ENCODE measurements around the gene VPS36. TPM values are rescaled to one million over a fixed set of nuclear protein-coding genes. Genes with fewer than 3 reads are reported as not detected.

The VPS36 gene
- total and polyA plus RNA-seq, 2 of the 13 experiments (the other 11 are each of a cell fraction or from before 2014, with no cell fraction given): 17.2 to 22.4 TPM

DNA sequence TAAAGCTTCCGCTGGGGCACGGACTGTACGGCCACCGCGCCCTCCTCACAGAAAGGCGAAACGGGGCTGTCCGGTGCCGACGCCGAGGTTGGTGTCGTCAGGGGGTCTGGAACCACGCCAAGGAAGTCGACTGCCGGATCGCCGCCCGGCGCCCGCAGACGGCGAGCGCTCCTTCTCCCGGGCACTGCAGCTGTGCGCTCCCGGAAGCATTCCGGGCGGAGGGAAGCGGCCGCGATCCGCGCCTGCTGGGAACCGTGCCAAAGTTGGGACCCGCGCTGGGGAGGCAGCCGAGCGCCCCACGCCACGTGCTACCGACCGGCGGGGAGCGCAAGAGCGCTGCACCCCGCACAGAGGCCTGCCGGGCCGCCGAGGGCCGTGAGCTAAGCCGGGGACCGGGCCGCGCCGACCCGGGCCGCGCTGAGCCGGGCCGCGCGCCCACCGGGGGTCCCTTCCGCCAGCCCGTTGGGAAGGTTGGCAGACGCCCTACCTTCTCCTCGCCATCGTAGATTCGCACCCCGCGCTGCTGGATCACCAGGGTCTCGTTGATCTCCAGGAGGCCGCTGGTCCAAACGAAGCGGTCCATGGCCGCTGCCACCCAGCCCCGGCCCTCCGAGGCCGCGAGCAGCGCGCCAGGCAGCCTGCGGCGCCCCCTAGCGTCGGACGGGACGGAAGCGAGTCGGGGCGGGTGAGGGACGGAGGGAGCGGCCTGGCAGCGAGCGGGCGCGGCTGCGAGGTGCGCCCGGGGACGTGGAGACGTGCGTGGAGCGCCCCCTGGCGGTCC is at the start of gene VPS36 (continued):
- TF ChIP-seq, protein P1, sequence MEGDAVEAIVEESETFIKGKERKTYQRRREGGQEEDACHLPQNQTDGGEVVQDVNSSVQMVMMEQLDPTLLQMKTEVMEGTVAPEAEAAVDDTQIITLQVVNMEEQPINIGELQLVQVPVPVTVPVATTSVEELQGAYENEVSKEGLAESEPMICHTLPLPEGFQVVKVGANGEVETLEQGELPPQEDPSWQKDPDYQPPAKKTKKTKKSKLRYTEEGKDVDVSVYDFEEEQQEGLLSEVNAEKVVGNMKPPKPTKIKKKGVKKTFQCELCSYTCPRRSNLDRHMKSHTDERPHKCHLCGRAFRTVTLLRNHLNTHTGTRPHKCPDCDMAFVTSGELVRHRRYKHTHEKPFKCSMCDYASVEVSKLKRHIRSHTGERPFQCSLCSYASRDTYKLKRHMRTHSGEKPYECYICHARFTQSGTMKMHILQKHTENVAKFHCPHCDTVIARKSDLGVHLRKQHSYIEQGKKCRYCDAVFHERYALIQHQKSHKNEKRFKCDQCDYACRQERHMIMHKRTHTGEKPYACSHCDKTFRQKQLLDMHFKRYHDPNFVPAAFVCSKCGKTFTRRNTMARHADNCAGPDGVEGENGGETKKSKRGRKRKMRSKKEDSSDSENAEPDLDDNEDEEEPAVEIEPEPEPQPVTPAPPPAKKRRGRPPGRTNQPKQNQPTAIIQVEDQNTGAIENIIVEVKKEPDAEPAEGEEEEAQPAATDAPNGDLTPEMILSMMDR (CRISPR knock-in tag; IDR thresholded peaks at IDR 0.05): peak; percentile 98
- TF ChIP-seq ERF (CRISPR knock-in tag; IDR thresholded peaks at IDR 0.05) (peak; percentile 47; the same call in 1 of the 2 replicates), ZNF501 (CRISPR knock-in tag; IDR thresholded peaks at IDR 0.05) (peak; percentile 75), FOXK2 (IDR thresholded peaks at IDR 0.05) (no peak), ZNF383 (CRISPR knock-in tag; IDR thresholded peaks at IDR 0.05; ENCODE audit: borderline replicate concordance) (no peak), ZFP36 (IDR thresholded peaks at IDR 0.05; ENCODE audit: borderline replicate concordance, low read depth, low read length, partially characterized antibody) (no peak), ZNF781 (CRISPR knock-in tag; IDR thresholded peaks at IDR 0.05; ENCODE audit: borderline replicate concordance, not compliant biosample characterization) (peak; percentile 30), FOXA1 (IDR thresholded peaks at IDR 0.05) (no peak), FOXA1 (CRISPR knock-in tag; IDR thresholded peaks at IDR 0.05) (peak; percentile 32), ZNF644 (CRISPR knock-in tag; IDR thresholded peaks at IDR 0.05; ENCODE audit: low read depth) (no peak), BHLHE40 (IDR thresholded peaks at IDR 0.05; ENCODE audit: low read length) (peak; percentile 43), PLRG1 (conservative IDR thresholded peaks at IDR 0.05) (no peak), RBM39 (IDR thresholded peaks at IDR 0.05; ENCODE audit: low read depth, low read length, poor library complexity, severe bottlenecking) (peak; percentile 47), ZNF136 (CRISPR knock-in tag; IDR thresholded peaks at IDR 0.05; ENCODE audit: low read depth) (peak; percentile 15; the same call in 1 of the 2 replicates), RORA (CRISPR knock-in tag; IDR thresholded peaks at IDR 0.05) (no peak), ZNF598 (CRISPR knock-in tag; IDR thresholded peaks at IDR 0.05; ENCODE audit: borderline replicate concordance) (0 out of 2 replicates have a peak, but pooled peaks have one; percentile 65), FOXC1 (CRISPR knock-in tag; IDR thresholded peaks at IDR 0.05; ENCODE audit: borderline replicate concordance) (0 out of 2 replicates have a peak, but pooled peaks have one; percentile 60), ZNF564 (CRISPR knock-in tag; IDR thresholded peaks at IDR 0.05) (peak; percentile 90)
- TF ChIP-seq, protein P2, sequence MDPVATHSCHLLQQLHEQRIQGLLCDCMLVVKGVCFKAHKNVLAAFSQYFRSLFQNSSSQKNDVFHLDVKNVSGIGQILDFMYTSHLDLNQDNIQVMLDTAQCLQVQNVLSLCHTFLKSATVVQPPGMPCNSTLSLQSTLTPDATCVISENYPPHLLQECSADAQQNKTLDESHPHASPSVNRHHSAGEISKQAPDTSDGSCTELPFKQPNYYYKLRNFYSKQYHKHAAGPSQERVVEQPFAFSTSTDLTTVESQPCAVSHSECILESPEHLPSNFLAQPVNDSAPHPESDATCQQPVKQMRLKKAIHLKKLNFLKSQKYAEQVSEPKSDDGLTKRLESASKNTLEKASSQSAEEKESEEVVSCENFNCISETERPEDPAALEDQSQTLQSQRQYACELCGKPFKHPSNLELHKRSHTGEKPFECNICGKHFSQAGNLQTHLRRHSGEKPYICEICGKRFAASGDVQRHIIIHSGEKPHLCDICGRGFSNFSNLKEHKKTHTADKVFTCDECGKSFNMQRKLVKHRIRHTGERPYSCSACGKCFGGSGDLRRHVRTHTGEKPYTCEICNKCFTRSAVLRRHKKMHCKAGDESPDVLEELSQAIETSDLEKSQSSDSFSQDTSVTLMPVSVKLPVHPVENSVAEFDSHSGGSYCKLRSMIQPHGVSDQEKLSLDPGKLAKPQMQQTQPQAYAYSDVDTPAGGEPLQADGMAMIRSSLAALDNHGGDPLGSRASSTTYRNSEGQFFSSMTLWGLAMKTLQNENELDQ (CRISPR knock-in tag; IDR thresholded peaks at IDR 0.05; ENCODE audit: borderline replicate concordance): no peak
- TF ChIP-seq, protein P3, sequence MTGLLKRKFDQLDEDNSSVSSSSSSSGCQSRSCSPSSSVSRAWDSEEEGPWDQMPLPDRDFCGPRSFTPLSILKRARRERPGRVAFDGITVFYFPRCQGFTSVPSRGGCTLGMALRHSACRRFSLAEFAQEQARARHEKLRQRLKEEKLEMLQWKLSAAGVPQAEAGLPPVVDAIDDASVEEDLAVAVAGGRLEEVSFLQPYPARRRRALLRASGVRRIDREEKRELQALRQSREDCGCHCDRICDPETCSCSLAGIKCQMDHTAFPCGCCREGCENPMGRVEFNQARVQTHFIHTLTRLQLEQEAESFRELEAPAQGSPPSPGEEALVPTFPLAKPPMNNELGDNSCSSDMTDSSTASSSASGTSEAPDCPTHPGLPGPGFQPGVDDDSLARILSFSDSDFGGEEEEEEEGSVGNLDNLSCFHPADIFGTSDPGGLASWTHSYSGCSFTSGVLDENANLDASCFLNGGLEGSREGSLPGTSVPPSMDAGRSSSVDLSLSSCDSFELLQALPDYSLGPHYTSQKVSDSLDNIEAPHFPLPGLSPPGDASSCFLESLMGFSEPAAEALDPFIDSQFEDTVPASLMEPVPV (CRISPR knock-in tag; IDR thresholded peaks at IDR 0.05): peak; percentile 29; the same call in 1 of the 2 replicates
- TF ChIP-seq, protein P4, sequence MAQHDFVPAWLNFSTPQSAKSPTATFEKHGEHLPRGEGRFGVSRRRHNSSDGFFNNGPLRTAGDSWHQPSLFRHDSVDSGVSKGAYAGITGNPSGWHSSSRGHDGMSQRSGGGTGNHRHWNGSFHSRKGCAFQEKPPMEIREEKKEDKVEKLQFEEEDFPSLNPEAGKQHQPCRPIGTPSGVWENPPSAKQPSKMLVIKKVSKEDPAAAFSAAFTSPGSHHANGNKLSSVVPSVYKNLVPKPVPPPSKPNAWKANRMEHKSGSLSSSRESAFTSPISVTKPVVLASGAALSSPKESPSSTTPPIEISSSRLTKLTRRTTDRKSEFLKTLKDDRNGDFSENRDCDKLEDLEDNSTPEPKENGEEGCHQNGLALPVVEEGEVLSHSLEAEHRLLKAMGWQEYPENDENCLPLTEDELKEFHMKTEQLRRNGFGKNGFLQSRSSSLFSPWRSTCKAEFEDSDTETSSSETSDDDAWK (CRISPR knock-in tag; IDR thresholded peaks at IDR 0.05): no peak
- TF ChIP-seq, protein P5, sequence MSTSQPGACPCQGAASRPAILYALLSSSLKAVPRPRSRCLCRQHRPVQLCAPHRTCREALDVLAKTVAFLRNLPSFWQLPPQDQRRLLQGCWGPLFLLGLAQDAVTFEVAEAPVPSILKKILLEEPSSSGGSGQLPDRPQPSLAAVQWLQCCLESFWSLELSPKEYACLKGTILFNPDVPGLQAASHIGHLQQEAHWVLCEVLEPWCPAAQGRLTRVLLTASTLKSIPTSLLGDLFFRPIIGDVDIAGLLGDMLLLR (CRISPR knock-in tag; IDR thresholded peaks at IDR 0.05): peak; percentile 75; the same call in 1 of the 2 replicates

All from HepG2 (cell line).